ENCODE measurements around the gene FREM2. TPM values are rescaled to one million over a fixed set of nuclear protein-coding genes. Genes with fewer than 3 reads are reported as not detected.

Gene FREM2
- total and polyA plus RNA-seq, 9 of the 15 experiments (the other 6 are each of a cell fraction or from before 2014, with no cell fraction given) = under 0.01 to 0.02 TPM; not detected in 7

DNA sequence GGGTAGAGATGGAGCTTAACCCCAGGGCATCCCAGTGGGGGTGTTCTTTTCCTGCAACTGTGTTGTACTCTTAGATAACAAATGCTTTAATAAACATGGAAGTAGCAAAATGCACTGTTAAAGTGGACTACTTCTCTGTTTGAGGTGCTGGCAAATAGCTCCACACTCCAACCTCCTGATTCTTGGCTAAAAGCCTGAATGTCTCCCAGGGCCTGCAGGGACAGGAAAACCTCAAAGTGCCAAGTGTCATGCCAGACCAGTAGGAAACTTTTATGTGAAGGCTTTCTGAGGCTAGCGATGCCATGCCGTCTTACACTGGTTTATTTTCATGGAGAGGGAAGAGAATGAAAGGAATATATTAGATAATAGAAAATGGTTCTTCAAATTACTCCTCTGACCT lies 6.8 kb downstream of the FREM2 start:
- Histone ChIP-seq H3K79me2 (ENCODE audit: control insufficient read depth, insufficient read depth, low read length) (no peaks in the 10 kb centered on the region), H3K9me3 (replicated peaks; ENCODE audit: control insufficient read depth, insufficient read depth, low read depth, low read length) (no peaks in the 10 kb centered on the region), H2AFZ (ENCODE audit: low read depth, low read length) (no peak overlapping the region), H3K4me2 (ENCODE audit: insufficient read depth, low read length) (no peak overlapping the region), H3K4me3 (no peak overlapping the region), H3K9ac (ENCODE audit: insufficient read depth in 1 of 2, low read depth in 2 of 2, low read length in 2 of 2) (no peak overlapping the region), H3K9me1 (ENCODE audit: control insufficient read depth, insufficient read depth, low read length) (no peaks in the 10 kb centered on the region), H3K27ac (ENCODE audit: extremely low read depth, low read depth, low read length) (no peak overlapping the region), H4K20me1 (replicated peaks; ENCODE audit: control insufficient read depth, insufficient read depth, low read length) (no peaks in the 10 kb centered on the region), H3K27me3 (ENCODE audit: control insufficient read depth in 2 of 2, insufficient read depth in 2 of 2, low read length in 2 of 2) (no peaks in the 10 kb centered on the region), H3K36me3 (ENCODE audit: control insufficient read depth, insufficient read depth, low read length) (no peaks in the 10 kb centered on the region), H3K4me1 (replicated peaks in 1 of 2; ENCODE audit: control insufficient read depth in 2 of 2, insufficient read depth in 2 of 2, low read length in 2 of 2) (no peaks in the 10 kb centered on the region)
- intact Hi-C loops (cut with micrococcal nuclease) (no loop called here), in situ Hi-C loops (cut with MboI) (no loop called here)
- TF ChIP-seq RFX7 (CRISPR knock-in tag; IDR thresholded peaks at IDR 0.05) (no peak), GABPA (tag; conservative IDR thresholded peaks at IDR 0.05; ENCODE audit: low read depth) (no peak), BCL6 (CRISPR knock-in tag; IDR thresholded peaks at IDR 0.05) (no peak), ZNF444 (CRISPR knock-in tag; IDR thresholded peaks at IDR 0.05) (no peak), CREM (IDR thresholded peaks at IDR 0.05; ENCODE audit: low read depth) (no peak), MAFK (IDR thresholded peaks at IDR 0.05; ENCODE audit: low read length) (no peak), TAF15 (IDR thresholded peaks at IDR 0.05; ENCODE audit: low read depth, low read length) (no peak), POLR3G (IDR thresholded peaks at IDR 0.05; ENCODE audit: extremely low read depth, insufficient read length, insufficient replicate concordance) (no peak), NR2F6 (CRISPR knock-in tag; IDR thresholded peaks at IDR 0.05) (no peak), ZFP1 (CRISPR knock-in tag; IDR thresholded peaks at IDR 0.05) (no peak), SPI1 (IDR thresholded peaks at IDR 0.05; ENCODE audit: borderline replicate concordance, low read depth, low read length) (no peak), POLR2A (conservative IDR thresholded peaks at IDR 0.05) (no peak), ELF4 (CRISPR knock-in tag; IDR thresholded peaks at IDR 0.05) (no peak), CTBP1 (IDR thresholded peaks at IDR 0.05; ENCODE audit: borderline replicate concordance) (no peak), PTRF (tag; IDR thresholded peaks at IDR 0.05) (no peak), ASH1L (IDR thresholded peaks at IDR 0.05; ENCODE audit: borderline replicate concordance, low read depth, partially characterized antibody) (no peak)
- TF ChIP-seq, protein P1, sequence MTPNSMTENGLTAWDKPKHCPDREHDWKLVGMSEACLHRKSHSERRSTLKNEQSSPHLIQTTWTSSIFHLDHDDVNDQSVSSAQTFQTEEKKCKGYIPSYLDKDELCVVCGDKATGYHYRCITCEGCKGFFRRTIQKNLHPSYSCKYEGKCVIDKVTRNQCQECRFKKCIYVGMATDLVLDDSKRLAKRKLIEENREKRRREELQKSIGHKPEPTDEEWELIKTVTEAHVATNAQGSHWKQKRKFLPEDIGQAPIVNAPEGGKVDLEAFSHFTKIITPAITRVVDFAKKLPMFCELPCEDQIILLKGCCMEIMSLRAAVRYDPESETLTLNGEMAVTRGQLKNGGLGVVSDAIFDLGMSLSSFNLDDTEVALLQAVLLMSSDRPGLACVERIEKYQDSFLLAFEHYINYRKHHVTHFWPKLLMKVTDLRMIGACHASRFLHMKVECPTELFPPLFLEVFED (CRISPR knock-in tag; conservative IDR thresholded peaks at IDR 0.05) = no peak
- DNase-seq (ENCODE audit: extremely low read depth in 1 of 4, low spot score in 3 of 4) (no peak), ATAC-seq (no peak), FAIRE-seq (no peak)
- CTCF ChIA-PET (ENCODE audit: low intra/inter-chr PET ratio) = interaction anchor here (0.5 kb wide), 1 partner anchor 45 kb away, joined by 3 read pairs; no protein-coding TSS in a partner anchor
- POLR2A ChIA-PET = interaction anchor here (0.6 kb wide), 1 partner anchor 1074 kb away, joined by 3 read pairs; no protein-coding TSS in a partner anchor
- BruUV-seq (replicated peaks) = no TSS peak
- 0% methylated on average over 2 of the region's 2 CpGs for WGBS (ENCODE audit: insufficient coverage, low coverage, missing lambda C conversion rate)
